Inflammatory macrophage (primary cell): ENCODE measurements around the gene KIF17.

ENCODE experiments used
- DNase-seq, 2 donors: peaks; one replicate each; pipeline ENCODE4 v3.0.0-alpha.2; 2020 to 2022

Gene KIF17

GRCh38 chr1:20709868-20710267 lies 7.9 kb downstream of the KIF17 start:
- DNase-seq, result no peak

- no peak for DNase-seq
Observed at GRCh38 chr1:20708891-20709290, 8.9 kb downstream of the KIF17 start.

GRCh38 chr1:20708057-20708456 lies 9.8 kb downstream of the KIF17 start:
- DNase-seq, result no peak

GRCh38 chr1:20706841-20707240 lies 11.0 kb downstream of the KIF17 start:
- no peak for DNase-seq

GRCh38 chr1:20705203-20705755 lies 12.5 kb downstream of the KIF17 start:
- no peak for DNase-seq

- DNase-seq, result no peak
Observed at GRCh38 chr1:20704390-20705202, 13.2 kb downstream of the KIF17 start.

- no peak for DNase-seq
Observed at GRCh38 chr1:20703124-20703756, 14.6 kb downstream of the KIF17 start.

GRCh38 chr1:20702416-20702815 lies 15.4 kb downstream of the KIF17 start:
- peak; percentile 15 to 21 for DNase-seq

GRCh38 chr1:20701847-20702246 lies 16.0 kb downstream of the KIF17 start:
- no peak for DNase-seq

GRCh38 chr1:20701446-20701845 lies 16.4 kb downstream of the KIF17 start:
- no peak for DNase-seq

- no peak for DNase-seq
Observed at GRCh38 chr1:20700636-20701215, 17.1 kb downstream of the KIF17 start.

- DNase-seq, result no peak
Observed at GRCh38 chr1:20699558-20699957, 18.2 kb downstream of the KIF17 start.

GRCh38 chr1:20698195-20698910 lies 19.5 kb downstream of the KIF17 start:
- DNase-seq, result no peak

GRCh38 chr1:20697563-20697962 lies 20.2 kb downstream of the KIF17 start:
- no peak for DNase-seq

- DNase-seq, result peak; percentile 85 to 90
Observed at GRCh38 chr1:20696397-20697333, 21.1 kb downstream of the KIF17 start.

- DNase-seq, result peak; percentile 24 to 61
Observed at GRCh38 chr1:20695515-20695914, 22.3 kb downstream of the KIF17 start.

GRCh38 chr1:20693623-20694022 lies 24.2 kb downstream of the KIF17 start:
- DNase-seq, result no peak

GRCh38 chr1:20691872-20692271 lies 25.9 kb downstream of the KIF17 start:
- DNase-seq, result no peak

GRCh38 chr1:20689645-20690056 lies 28.2 kb downstream of the KIF17 start:
- no peak for DNase-seq

GRCh38 chr1:20686883-20687725 lies 30.7 kb downstream of the KIF17 start:
- no peak for DNase-seq

- DNase-seq, result peak in 1 of 2 donors; percentile 62
Observed at GRCh38 chr1:20685741-20686140, 32.1 kb downstream of the KIF17 start.
